Endothelial cell of umbilical vein (primary cell): Measurements from ENCODE around the gene HOXB7.

Experiments
- EZH2 ChIP-seq: IDR thresholded peaks from 2 replicates; pipeline ENCODE4 v1.6.1; 2012; ENCODE audit warnings: borderline replicate concordance, low read depth, mild to moderate bottlenecking, moderate library complexity, low read length, inconsistent platforms; ENCODE audit not compliant: severe bottlenecking
- JUN ChIP-seq: IDR thresholded peaks from 2 replicates; pipeline ENCODE4 v1.6.1; 2011; ENCODE audit warnings: borderline replicate concordance, low read depth; ENCODE audit not compliant: insufficient read length, insufficient read depth
- MYC ChIP-seq: IDR thresholded peaks from one replicate; pipeline ENCODE4 v1.6.1; 2011; ENCODE audit warnings: mild to moderate bottlenecking, low read depth, low read length
- POLR2A ChIP-seq: IDR thresholded peaks from 2 replicates; pipeline ENCODE4 v1.6.1; 2012; ENCODE audit warnings: low read depth, mild to moderate bottlenecking, control low read depth, low read length
- POLR2AphosphoS5 ChIP-seq: IDR thresholded peaks from 2 replicates; pipeline ENCODE4 v1.6.1; 2012; ENCODE audit warnings: low read depth, mild to moderate bottlenecking, control low read depth, low read length, moderate library complexity; ENCODE audit not compliant: insufficient read depth
- TF ChIP-seq, protein P1 (sequence below): IDR thresholded peaks from 2 replicates; pipeline ENCODE4 v1.6.1; 2011; ENCODE audit not compliant: insufficient read depth, insufficient read length
- TF ChIP-seq, protein P2 (sequence below), 2 donors: IDR thresholded peaks; 1 replicate in 1 of 2; 2 replicates in 1 of 2; pipeline ENCODE4 v1.5.1; 2011; ENCODE audit warnings: low read length in 2 of 2, mild to moderate bottlenecking in 2 of 2, moderate library complexity in 2 of 2, control low read depth in 1 of 2, inconsistent platforms in 1 of 2, low read depth in 1 of 2; ENCODE audit not compliant: insufficient read depth in 1 of 2; ENCODE audit errors: extremely low read depth in 1 of 2

- TF ChIP-seq JUN (no peak), POLR2AphosphoS5 (no peak), POLR2A (no peak), MYC (no peak), EZH2 (peak; percentile 73)
- TF ChIP-seq, protein P1, sequence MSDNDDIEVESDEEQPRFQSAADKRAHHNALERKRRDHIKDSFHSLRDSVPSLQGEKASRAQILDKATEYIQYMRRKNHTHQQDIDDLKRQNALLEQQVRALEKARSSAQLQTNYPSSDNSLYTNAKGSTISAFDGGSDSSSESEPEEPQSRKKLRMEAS: no peak
- TF ChIP-seq, protein P2, sequence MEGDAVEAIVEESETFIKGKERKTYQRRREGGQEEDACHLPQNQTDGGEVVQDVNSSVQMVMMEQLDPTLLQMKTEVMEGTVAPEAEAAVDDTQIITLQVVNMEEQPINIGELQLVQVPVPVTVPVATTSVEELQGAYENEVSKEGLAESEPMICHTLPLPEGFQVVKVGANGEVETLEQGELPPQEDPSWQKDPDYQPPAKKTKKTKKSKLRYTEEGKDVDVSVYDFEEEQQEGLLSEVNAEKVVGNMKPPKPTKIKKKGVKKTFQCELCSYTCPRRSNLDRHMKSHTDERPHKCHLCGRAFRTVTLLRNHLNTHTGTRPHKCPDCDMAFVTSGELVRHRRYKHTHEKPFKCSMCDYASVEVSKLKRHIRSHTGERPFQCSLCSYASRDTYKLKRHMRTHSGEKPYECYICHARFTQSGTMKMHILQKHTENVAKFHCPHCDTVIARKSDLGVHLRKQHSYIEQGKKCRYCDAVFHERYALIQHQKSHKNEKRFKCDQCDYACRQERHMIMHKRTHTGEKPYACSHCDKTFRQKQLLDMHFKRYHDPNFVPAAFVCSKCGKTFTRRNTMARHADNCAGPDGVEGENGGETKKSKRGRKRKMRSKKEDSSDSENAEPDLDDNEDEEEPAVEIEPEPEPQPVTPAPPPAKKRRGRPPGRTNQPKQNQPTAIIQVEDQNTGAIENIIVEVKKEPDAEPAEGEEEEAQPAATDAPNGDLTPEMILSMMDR (IDR thresholded peaks at IDR 0.05; ENCODE audit: extremely low read depth in 1 of 2, insufficient read depth in 1 of 2, low read depth in 1 of 2, low read length in 2 of 2): no peak
Observed at GRCh38 chr17:48624544-48625494, 14.0 kb upstream of the HOXB7 start.
